K562 (cell line): Measurements from ENCODE around the gene KIF21A. TPM values are rescaled to one million over a fixed set of nuclear protein-coding genes. Genes with fewer than 3 reads are reported as not detected.
A peak's percentile ranks its signal among the peaks of the same experiment; 100 is the strongest.

ENCODE experiments used
- ARNT ChIP-seq, 2 experiments: fragments of 450-650 bp; IDR thresholded peaks; 2 replicates each; pipeline ENCODE4 v1.6.1; 2016; ENCODE audit warnings: mild to moderate bottlenecking in 1 of 2
- CEBPB ChIP-seq: fragments of 450-650 bp; IDR thresholded peaks from 2 replicates; pipeline ENCODE4 v1.6.1; 2016; ENCODE audit warnings: missing genetic modification characterization, missing compliant biosample characterization
- CTBP1 ChIP-seq: fragments of 450-650 bp; IDR thresholded peaks from 2 replicates; pipeline ENCODE4 v1.6.1; 2016; ENCODE audit warnings: borderline replicate concordance
- CTCFL ChIP-seq: IDR thresholded peaks from 2 replicates; pipeline ENCODE4 v1.6.1; 2011; ENCODE audit warnings: borderline replicate concordance, low read depth, mild to moderate bottlenecking, moderate library complexity, low read length; ENCODE audit not compliant: insufficient read depth, poor library complexity, severe bottlenecking
- ERF ChIP-seq: fragments of 450-650 bp; formaldehyde crosslinking; IDR thresholded peaks from 2 replicates; pipeline ENCODE4 v1.4.0; 2020; ENCODE audit warnings: mild to moderate bottlenecking, mixed read lengths
- FOS ChIP-seq: IDR thresholded peaks from 3 replicates; pipeline ENCODE4 v1.6.1; 2011; ENCODE audit not compliant: insufficient read length; ENCODE audit errors: extremely low read depth
- GATAD2A ChIP-seq: fragments of 450-650 bp; IDR thresholded peaks from 2 replicates; pipeline ENCODE4 v1.6.1; 2017
- HMG20B ChIP-seq: fragments of 250-450 bp; sonication (Bioruptor Pico); IDR thresholded peaks from 2 replicates; pipeline ENCODE4 v1.5.0; 2021; ENCODE audit warnings: mild to moderate bottlenecking
- MTA3 ChIP-seq: fragments of 450-650 bp; formaldehyde crosslinking; IDR thresholded peaks from 2 replicates; pipeline ENCODE4 v1.6.1; 2017; ENCODE audit warnings: mild to moderate bottlenecking, borderline replicate concordance
- NFE2L1 ChIP-seq: fragments of 450-650 bp; IDR thresholded peaks from 2 replicates; pipeline ENCODE4 v1.6.1; 2016; ENCODE audit warnings: missing genetic modification characterization, low read depth, mild to moderate bottlenecking, missing compliant biosample characterization, moderate library complexity, borderline replicate concordance
- SMARCA4 ChIP-seq: fragments of 450-650 bp; IDR thresholded peaks from 2 replicates; pipeline ENCODE4 v1.6.1; 2016
- USF1 ChIP-seq: sonication (generic); formaldehyde crosslinking; IDR thresholded peaks from 2 replicates; pipeline ENCODE4 v1.9.0; 2022; ENCODE audit warnings: mild to moderate bottlenecking, missing genetic modification reagents
- ZEB2 ChIP-seq: fragments of 450-650 bp; IDR thresholded peaks from 2 replicates; pipeline ENCODE4 v1.6.1; 2016
- ZNF140 ChIP-seq: fragments of 250-450 bp; sonication (Bioruptor Pico); IDR thresholded peaks from 2 replicates; pipeline ENCODE4 v1.8.0; 2021; ENCODE audit warnings: moderate library complexity, mild to moderate bottlenecking, inconsistent platforms
- ZNF274 ChIP-seq: IDR thresholded peaks from 2 replicates; pipeline ENCODE4 v1.6.1; 2011; ENCODE audit warnings: low read depth, mild to moderate bottlenecking, low read length, moderate library complexity, borderline replicate concordance
- ZNF41 ChIP-seq: fragments of 250-450 bp; sonication (Bioruptor Pico); conservative IDR thresholded peaks from 2 replicates; pipeline ENCODE4 v1.4.0; 2020; ENCODE audit warnings: mild to moderate bottlenecking
- polyA plus RNA-seq, 8 experiments: library from polyadenylated mRNA; depleted of rRNA in 4 of 8; stranded (reverse) in 5 of 8; unstranded in 3 of 8; fragments of >200 nt; fragmentation: Nextera tagmentation in 2 of 8; fragmentation: Illumina TruSeq in 1 of 8; extraction: Ambion mirVana in 2 of 8; extraction: Trizol in 1 of 8; gene quantifications; 2 replicates each; pipeline versions ENCODE4 v1.2.1 to v1.2.3, GENCODE V29; 2011 to 2014; ENCODE audit warnings: inconsistent platforms in 1 of 8, missing spikeins in 1 of 8
- total RNA-seq, 7 experiments: library from RNA; depleted of rRNA in 6 of 7; stranded (reverse); fragments of >200 nt in 6 of 7; fragmentation: Illumina TruSeq in 2 of 7; extraction: Trizol in 2 of 7; gene quantifications; 2 replicates each; pipeline versions ENCODE4 v1.2.1 to v1.2.3, GENCODE V29; 2011 to 2021; ENCODE audit warnings: low replicate concordance in 1 of 7
- TF ChIP-seq, protein P1 (sequence below): fragments of 450-650 bp; IDR thresholded peaks from 2 replicates; pipeline ENCODE4 v1.6.1; 2016; ENCODE audit warnings: mild to moderate bottlenecking, moderate library complexity

Gene KIF21A
- total and polyA plus RNA-seq, 9 of the 15 experiments (the other 6 are each of a cell fraction or from before 2014, with no cell fraction given), result 17.7 to 45.0 (median 30.3) TPM

- TF ChIP-seq, protein P1, sequence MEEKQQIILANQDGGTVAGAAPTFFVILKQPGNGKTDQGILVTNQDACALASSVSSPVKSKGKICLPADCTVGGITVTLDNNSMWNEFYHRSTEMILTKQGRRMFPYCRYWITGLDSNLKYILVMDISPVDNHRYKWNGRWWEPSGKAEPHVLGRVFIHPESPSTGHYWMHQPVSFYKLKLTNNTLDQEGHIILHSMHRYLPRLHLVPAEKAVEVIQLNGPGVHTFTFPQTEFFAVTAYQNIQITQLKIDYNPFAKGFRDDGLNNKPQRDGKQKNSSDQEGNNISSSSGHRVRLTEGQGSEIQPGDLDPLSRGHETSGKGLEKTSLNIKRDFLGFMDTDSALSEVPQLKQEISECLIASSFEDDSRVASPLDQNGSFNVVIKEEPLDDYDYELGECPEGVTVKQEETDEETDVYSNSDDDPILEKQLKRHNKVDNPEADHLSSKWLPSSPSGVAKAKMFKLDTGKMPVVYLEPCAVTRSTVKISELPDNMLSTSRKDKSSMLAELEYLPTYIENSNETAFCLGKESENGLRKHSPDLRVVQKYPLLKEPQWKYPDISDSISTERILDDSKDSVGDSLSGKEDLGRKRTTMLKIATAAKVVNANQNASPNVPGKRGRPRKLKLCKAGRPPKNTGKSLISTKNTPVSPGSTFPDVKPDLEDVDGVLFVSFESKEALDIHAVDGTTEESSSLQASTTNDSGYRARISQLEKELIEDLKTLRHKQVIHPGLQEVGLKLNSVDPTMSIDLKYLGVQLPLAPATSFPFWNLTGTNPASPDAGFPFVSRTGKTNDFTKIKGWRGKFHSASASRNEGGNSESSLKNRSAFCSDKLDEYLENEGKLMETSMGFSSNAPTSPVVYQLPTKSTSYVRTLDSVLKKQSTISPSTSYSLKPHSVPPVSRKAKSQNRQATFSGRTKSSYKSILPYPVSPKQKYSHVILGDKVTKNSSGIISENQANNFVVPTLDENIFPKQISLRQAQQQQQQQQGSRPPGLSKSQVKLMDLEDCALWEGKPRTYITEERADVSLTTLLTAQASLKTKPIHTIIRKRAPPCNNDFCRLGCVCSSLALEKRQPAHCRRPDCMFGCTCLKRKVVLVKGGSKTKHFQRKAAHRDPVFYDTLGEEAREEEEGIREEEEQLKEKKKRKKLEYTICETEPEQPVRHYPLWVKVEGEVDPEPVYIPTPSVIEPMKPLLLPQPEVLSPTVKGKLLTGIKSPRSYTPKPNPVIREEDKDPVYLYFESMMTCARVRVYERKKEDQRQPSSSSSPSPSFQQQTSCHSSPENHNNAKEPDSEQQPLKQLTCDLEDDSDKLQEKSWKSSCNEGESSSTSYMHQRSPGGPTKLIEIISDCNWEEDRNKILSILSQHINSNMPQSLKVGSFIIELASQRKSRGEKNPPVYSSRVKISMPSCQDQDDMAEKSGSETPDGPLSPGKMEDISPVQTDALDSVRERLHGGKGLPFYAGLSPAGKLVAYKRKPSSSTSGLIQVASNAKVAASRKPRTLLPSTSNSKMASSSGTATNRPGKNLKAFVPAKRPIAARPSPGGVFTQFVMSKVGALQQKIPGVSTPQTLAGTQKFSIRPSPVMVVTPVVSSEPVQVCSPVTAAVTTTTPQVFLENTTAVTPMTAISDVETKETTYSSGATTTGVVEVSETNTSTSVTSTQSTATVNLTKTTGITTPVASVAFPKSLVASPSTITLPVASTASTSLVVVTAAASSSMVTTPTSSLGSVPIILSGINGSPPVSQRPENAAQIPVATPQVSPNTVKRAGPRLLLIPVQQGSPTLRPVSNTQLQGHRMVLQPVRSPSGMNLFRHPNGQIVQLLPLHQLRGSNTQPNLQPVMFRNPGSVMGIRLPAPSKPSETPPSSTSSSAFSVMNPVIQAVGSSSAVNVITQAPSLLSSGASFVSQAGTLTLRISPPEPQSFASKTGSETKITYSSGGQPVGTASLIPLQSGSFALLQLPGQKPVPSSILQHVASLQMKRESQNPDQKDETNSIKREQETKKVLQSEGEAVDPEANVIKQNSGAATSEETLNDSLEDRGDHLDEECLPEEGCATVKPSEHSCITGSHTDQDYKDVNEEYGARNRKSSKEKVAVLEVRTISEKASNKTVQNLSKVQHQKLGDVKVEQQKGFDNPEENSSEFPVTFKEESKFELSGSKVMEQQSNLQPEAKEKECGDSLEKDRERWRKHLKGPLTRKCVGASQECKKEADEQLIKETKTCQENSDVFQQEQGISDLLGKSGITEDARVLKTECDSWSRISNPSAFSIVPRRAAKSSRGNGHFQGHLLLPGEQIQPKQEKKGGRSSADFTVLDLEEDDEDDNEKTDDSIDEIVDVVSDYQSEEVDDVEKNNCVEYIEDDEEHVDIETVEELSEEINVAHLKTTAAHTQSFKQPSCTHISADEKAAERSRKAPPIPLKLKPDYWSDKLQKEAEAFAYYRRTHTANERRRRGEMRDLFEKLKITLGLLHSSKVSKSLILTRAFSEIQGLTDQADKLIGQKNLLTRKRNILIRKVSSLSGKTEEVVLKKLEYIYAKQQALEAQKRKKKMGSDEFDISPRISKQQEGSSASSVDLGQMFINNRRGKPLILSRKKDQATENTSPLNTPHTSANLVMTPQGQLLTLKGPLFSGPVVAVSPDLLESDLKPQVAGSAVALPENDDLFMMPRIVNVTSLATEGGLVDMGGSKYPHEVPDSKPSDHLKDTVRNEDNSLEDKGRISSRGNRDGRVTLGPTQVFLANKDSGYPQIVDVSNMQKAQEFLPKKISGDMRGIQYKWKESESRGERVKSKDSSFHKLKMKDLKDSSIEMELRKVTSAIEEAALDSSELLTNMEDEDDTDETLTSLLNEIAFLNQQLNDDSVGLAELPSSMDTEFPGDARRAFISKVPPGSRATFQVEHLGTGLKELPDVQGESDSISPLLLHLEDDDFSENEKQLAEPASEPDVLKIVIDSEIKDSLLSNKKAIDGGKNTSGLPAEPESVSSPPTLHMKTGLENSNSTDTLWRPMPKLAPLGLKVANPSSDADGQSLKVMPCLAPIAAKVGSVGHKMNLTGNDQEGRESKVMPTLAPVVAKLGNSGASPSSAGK, result no peak
- TF ChIP-seq ZNF274 (no peak), CEBPB (tag) (no peak), ZNF140 (CRISPR knock-in tag) (no peak), FOS (no peak), GATAD2A (0 out of 2 replicates have a peak, but pooled peaks have one; percentile 9), USF1 (no peak), ZNF41 (CRISPR knock-in tag) (no peak), MTA3 (no peak), ARNT (IDR thresholded peaks at IDR 0.05) (0 out of 4 replicates have a peak, but pooled peaks of 1 of the 2 experiments have one; percentile 65), CTCFL (no peak), SMARCA4 (peak; percentile 74), ERF (no peak), CTBP1 (no peak), ZEB2 (peak; percentile 53; the same call in 1 of the 2 replicates), NFE2L1 (peak; percentile 39; the same call in 1 of the 2 replicates), HMG20B (CRISPR knock-in tag) (no peak)
Measured at GRCh38 chr12:39440781-39441180, 2.1 kb downstream of the KIF21A start (continued).
